C4-2B (cell line): ENCODE data around the gene SPATS1.

ENCODE experiments used
- CTCF ChIP-seq: fragments of 450-650 bp; conservative IDR thresholded peaks from 2 replicates; pipeline ENCODE4 v1.5.1; 2017; ENCODE audit warnings: mild to moderate bottlenecking
- ZFX ChIP-seq: fragments of 450-650 bp; IDR thresholded peaks from 2 replicates; pipeline ENCODE4 v1.6.1; 2017

GRCh38 chr6:44349904-44350649 lies 7.6 kb downstream of the SPATS1 start:
- no peak for TF ChIP-seq CTCF
- TF ChIP-seq ZFX: no peak
